ENCODE results near the gene LYRM4.

LYRM4 gene

GRCh38 chr6:5113096-5113495 is 147.7 kb downstream of the LYRM4 start:
- Histone ChIP-seq H2AFZ (no peak overlapping the region), H3K36me3 (ENCODE audit: control insufficient read depth, insufficient read depth, low read length) (no peaks in the 10 kb centered on the region), H3K9me3 (ENCODE audit: control insufficient read depth, low read length) (no peaks in the 10 kb centered on the region), H3K4me2 (ENCODE audit: low read length) (no peak overlapping the region), H3K9ac (no peak overlapping the region), H3K4me3 (ENCODE audit: low read depth, low read length) (no peak overlapping the region), H3K27me3 (ENCODE audit: control insufficient read depth, insufficient read depth, low read length) (no peaks in the 10 kb centered on the region), H3K4me1 (no peaks in the 10 kb centered on the region), H3K79me2 (no peaks in the 10 kb centered on the region), H3K27ac (no peak overlapping the region)
- no peak for TF ChIP-seq CTCF (IDR thresholded peaks at IDR 0.05)

DNA sequence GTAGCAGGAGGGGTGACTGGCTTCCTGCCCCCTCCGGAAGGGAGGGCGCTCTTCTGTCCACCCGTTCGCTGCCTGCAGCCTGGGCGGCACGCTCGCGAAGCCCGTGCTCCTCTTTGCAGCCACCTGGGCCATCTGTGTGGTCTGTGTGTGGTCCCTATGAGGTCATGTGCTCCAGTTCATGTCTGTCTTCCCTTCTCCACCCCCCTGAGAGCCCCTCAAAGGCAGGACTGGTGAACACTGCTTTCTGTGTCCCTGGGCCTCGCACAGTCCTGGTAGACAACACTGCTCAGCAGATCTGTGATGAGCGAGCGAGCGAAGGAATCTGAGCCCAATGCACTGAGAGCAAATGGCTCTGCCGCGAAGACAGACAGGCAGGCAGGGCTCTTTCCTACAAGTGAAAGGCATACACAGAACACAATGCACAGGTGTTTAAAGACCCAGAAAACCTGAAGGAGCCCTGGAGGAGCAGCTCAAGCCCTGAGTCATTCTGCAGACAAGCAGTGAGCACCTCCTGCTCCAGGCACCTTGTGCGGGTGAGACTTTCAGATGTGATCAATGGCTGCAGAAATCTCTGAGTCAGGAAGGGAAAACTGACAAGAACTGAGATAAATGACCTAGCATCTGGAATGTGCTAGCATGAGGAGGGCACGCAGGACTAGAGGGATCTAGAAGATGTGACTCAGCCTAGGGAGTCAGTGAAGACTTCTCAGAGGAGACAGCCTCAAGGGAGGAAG is 148.5 kb downstream of the LYRM4 start:
- H2AFZ ChIP-seq: no peak overlapping the region
- H3K27me3 ChIP-seq (ENCODE audit: control insufficient read depth, insufficient read depth, low read length): no peaks in the 10 kb centered on the region
- no peak overlapping the region for H3K27ac ChIP-seq
- H3K9me3 ChIP-seq (ENCODE audit: control insufficient read depth, low read length): no peaks in the 10 kb centered on the region
- H3K4me2 ChIP-seq (ENCODE audit: low read length): no peak overlapping the region
- H3K4me1 ChIP-seq: no peaks in the 10 kb centered on the region
- H3K9ac ChIP-seq: no peak overlapping the region
- H3K36me3 ChIP-seq (ENCODE audit: control insufficient read depth, insufficient read depth, low read length): no peaks in the 10 kb centered on the region
- TF ChIP-seq CTCF (IDR thresholded peaks at IDR 0.05): no peak
- H3K4me3 ChIP-seq (ENCODE audit: low read depth, low read length): no peak overlapping the region
- H3K79me2 ChIP-seq: no peaks in the 10 kb centered on the region

DNA sequence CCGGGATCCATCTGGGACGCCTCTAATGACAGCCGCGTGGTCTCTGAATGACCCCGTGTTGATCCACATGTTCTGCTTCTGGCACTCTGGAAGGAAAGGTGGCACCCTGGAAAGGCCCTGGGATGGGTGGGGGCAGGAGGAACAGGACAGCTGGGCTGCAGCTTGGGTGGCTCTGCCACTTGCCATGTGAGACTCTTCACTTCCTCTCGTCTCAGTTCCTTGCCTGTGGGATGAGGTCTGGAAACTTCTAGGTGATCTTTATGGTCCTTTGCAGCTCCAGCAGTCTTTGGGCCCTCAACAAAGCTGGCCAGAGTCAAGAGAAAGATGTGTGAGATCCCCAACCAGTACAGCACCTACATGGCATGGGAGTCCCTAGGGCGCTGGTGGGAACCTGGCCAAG is 149.1 kb downstream of the LYRM4 start:
- Histone ChIP-seq H3K4me3 (ENCODE audit: low read depth, low read length) (no peak overlapping the region), H2AFZ (no peak overlapping the region)
- no peak for TF ChIP-seq CTCF (IDR thresholded peaks at IDR 0.05)

GRCh38 chr6:5110246-5110645 is 150.5 kb downstream of the LYRM4 start:
- no peaks in the 10 kb centered on the region for H3K9me3 ChIP-seq (ENCODE audit: control insufficient read depth, low read length)
- no peak overlapping the region for H3K4me2 ChIP-seq (ENCODE audit: low read length)
- H3K4me3 ChIP-seq (ENCODE audit: low read depth, low read length): no peak overlapping the region
- no peak overlapping the region for H2AFZ ChIP-seq
- H3K27ac ChIP-seq: no peak overlapping the region
- no peak for TF ChIP-seq CTCF (IDR thresholded peaks at IDR 0.05)
- H3K9ac ChIP-seq: no peak overlapping the region
- no peaks in the 10 kb centered on the region for H3K36me3 ChIP-seq (ENCODE audit: control insufficient read depth, insufficient read depth, low read length)
- H3K27me3 ChIP-seq (ENCODE audit: control insufficient read depth, insufficient read depth, low read length): no peaks in the 10 kb centered on the region
- H3K4me1 ChIP-seq: no peaks in the 10 kb centered on the region
- H3K79me2 ChIP-seq: no peaks in the 10 kb centered on the region

More for the DNA sequence above, 149.1 kb downstream of the LYRM4 start:
- Histone ChIP-seq H3K36me3 (ENCODE audit: control insufficient read depth, insufficient read depth, low read length) (no peaks in the 10 kb centered on the region), H3K4me1 (no peaks in the 10 kb centered on the region), H3K79me2 (no peaks in the 10 kb centered on the region), H3K27ac (no peak overlapping the region), H3K4me2 (ENCODE audit: low read length) (no peak overlapping the region), H3K27me3 (ENCODE audit: control insufficient read depth, insufficient read depth, low read length) (no peaks in the 10 kb centered on the region), H3K9ac (no peak overlapping the region), H3K9me3 (ENCODE audit: control insufficient read depth, low read length) (no peaks in the 10 kb centered on the region)

- no peaks in the 10 kb centered on the region for H3K79me2 ChIP-seq
- H3K27me3 ChIP-seq (ENCODE audit: control insufficient read depth, insufficient read depth, low read length): no peaks in the 10 kb centered on the region
- no peak overlapping the region for H2AFZ ChIP-seq
- H3K4me1 ChIP-seq: no peaks in the 10 kb centered on the region
- no peak overlapping the region for H3K9ac ChIP-seq
- H3K36me3 ChIP-seq (ENCODE audit: control insufficient read depth, insufficient read depth, low read length): no peaks in the 10 kb centered on the region
- no peak overlapping the region for H3K27ac ChIP-seq
- H3K4me2 ChIP-seq (ENCODE audit: low read length): no peak overlapping the region
- no peak for TF ChIP-seq CTCF (IDR thresholded peaks at IDR 0.05)
- no peak overlapping the region for H3K4me3 ChIP-seq (ENCODE audit: low read depth, low read length)
- no peaks in the 10 kb centered on the region for H3K9me3 ChIP-seq (ENCODE audit: control insufficient read depth, low read length)
These were observed 151.3 kb downstream of the LYRM4 start for GRCh38 chr6:5109436-5109835.
